Glutamatergic neuron (in vitro differentiated cells): ENCODE results near the gene DAPK1. TPM values are rescaled to one million over a fixed set of nuclear protein-coding genes. Genes with fewer than 3 reads are reported as not detected.

Experiments used
- DNase-seq: peaks from one replicate; pipeline ENCODE4 v3.0.0; 2022
- H3K27ac Mint-ChIP-seq: one replicate; pipeline ENCODE4 v1.8.0; 2020; ENCODE audit warnings: mild to moderate bottlenecking, mixed read lengths, inconsistent platforms; ENCODE audit not compliant: unreplicated experiment
- H3K27me3 Mint-ChIP-seq: one replicate; pipeline ENCODE4 v1.8.0; 2020; ENCODE audit warnings: mild to moderate bottlenecking, moderate library complexity, mixed read lengths, inconsistent platforms; ENCODE audit not compliant: unreplicated experiment
- H3K36me3 Mint-ChIP-seq: one replicate; pipeline ENCODE4 v1.8.0; 2020; ENCODE audit warnings: mild to moderate bottlenecking, mixed read lengths, inconsistent platforms; ENCODE audit not compliant: unreplicated experiment
- H3K4me1 Mint-ChIP-seq: one replicate; pipeline ENCODE4 v1.8.0; 2020; ENCODE audit warnings: mild to moderate bottlenecking, low read depth, mixed read lengths, inconsistent platforms; ENCODE audit not compliant: unreplicated experiment
- H3K4me3 Mint-ChIP-seq: one replicate; pipeline ENCODE4 v1.8.0; 2020; ENCODE audit warnings: mild to moderate bottlenecking, mixed read lengths, inconsistent platforms; ENCODE audit not compliant: unreplicated experiment
- H3K9me3 Mint-ChIP-seq: one replicate; pipeline ENCODE4 v1.8.0; 2020; ENCODE audit warnings: mild to moderate bottlenecking, moderate library complexity, mixed read lengths, inconsistent platforms; ENCODE audit not compliant: unreplicated experiment
- CTCF ChIP-seq: fragments of 200-600 bp; sonication (generic); IDR thresholded peaks from one replicate; pipeline ENCODE4 v1.5.0; 2021; ENCODE audit not compliant: partially characterized antibody, unreplicated experiment
- total RNA-seq: library from RNA; stranded (reverse); fragmentation: NEBNext Ultra II Directional; extraction: Animal tissue kit (Norgen Biotek cat#: 25700); gene quantifications from one replicate; pipeline ENCODE4 v1.2.1, GENCODE V29; 2021; ENCODE audit not compliant: unreplicated experiment

Gene DAPK1
- total RNA-seq, 1 donor from 2014 or later, result 384 TPM

GRCh38 chr9:87503927-87504326, 6.3 kb downstream of the DAPK1 start:
- peak overlapping the region; percentile 24 for H3K27ac Mint-ChIP-seq
- no peak for DNase-seq
- peaks cover 5% of the 10 kb centered on the region for H3K9me3 Mint-ChIP-seq
- H3K36me3 Mint-ChIP-seq, result peaks cover 6% of the 10 kb centered on the region
- TF ChIP-seq CTCF, result no peak
- peak overlapping the region; percentile 80 for H3K4me3 Mint-ChIP-seq
- peaks cover 43% of the 10 kb centered on the region for H3K4me1 Mint-ChIP-seq
- H3K27me3 Mint-ChIP-seq, result peaks cover 9% of the 10 kb centered on the region

DNA sequence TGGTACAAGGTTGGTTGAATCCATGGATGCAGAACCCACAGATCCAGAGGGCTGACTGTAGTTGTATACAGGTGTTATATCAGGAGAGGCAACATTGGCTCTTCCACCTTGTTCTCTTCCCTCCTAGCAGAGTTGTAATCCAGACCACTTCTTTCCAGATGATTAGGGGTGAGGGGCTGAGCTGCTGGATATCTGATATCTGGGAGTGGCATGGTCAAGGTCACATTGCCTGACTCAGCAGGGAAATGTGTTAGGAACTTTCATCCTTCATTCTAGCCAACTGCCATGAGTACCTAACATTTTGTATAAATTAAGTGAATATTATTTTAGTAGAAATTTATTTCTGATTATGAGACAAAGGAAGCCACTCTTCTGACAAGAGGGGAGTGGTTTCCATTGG, 7.3 kb downstream of the DAPK1 start:
- peaks cover 6% of the 10 kb centered on the region for H3K36me3 Mint-ChIP-seq
- H3K9me3 Mint-ChIP-seq, result no peaks in the 10 kb centered on the region
- DNase-seq, result no peak
- no peak for TF ChIP-seq CTCF
- no peak overlapping the region for H3K27ac Mint-ChIP-seq
- peak overlapping the region; percentile 40 for H3K4me3 Mint-ChIP-seq
- H3K4me1 Mint-ChIP-seq, result peaks cover 44% of the 10 kb centered on the region
- peaks cover 6% of the 10 kb centered on the region for H3K27me3 Mint-ChIP-seq

DNA sequence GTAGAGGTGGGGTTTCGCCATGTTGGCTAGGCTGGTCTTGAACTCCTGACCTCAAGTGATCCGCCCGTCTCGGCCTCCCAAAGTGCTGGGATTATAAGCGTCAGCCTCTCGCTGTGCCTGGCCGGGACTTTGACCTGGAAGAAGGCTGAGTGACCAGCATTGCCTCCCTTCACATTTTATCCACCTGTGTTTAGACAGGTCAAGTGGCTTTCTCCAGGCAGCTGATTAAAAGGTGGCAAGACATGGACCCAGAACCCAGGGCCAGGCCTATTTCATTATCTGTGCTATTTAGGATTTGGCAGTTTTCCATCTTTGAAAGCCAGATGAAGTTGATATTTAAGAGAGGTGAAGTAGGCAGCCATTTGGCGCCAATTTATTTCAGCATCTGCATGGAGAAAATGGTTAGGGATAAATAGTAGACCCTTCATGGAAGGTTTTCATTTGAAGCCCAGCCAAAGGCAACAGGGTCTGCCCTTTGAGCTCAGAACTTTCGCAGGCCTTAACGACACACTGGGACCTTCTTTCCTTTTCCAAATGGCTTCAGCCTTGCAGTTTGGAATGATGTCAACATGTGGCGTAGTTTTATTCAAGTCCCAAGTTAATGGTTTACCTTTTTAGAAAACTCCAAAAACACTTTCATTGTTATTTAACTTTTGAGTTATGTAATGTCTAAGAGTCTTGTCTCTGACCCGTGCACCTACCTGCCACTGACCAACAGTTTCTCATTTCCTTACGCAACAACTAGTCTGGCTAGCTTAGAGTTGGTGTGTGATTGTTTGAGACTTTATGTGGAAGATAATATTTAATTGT, 8.4 kb downstream of the DAPK1 start:
- peaks cover 2% of the 10 kb centered on the region for H3K27me3 Mint-ChIP-seq
- no peak for DNase-seq
- no peak overlapping the region for H3K4me3 Mint-ChIP-seq
- TF ChIP-seq CTCF, result no peak
- peaks cover 9% of the 10 kb centered on the region for H3K36me3 Mint-ChIP-seq
- peaks cover 4% of the 10 kb centered on the region for H3K9me3 Mint-ChIP-seq
- no peak overlapping the region for H3K27ac Mint-ChIP-seq
- H3K4me1 Mint-ChIP-seq, result peaks cover 45% of the 10 kb centered on the region

DNA sequence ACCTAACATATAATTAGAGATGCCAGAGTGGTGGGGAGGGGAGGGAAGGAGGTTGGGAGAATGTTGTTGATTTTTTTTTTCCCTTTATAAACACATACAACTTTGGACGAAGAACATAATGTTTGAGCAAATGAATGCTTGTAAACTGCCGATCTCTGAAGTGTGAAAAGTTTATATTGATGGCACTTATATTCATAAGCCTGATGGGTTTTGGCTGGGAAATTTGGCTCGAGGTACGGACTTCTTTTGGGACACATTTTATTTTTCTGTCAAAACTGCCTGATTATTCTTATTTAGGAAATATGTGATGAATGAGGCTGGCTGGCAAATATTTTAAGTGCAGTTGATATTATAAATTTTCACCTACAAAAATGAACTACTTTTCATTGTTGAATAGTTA, 9.9 kb downstream of the DAPK1 start:
- peaks cover 5% of the 10 kb centered on the region for H3K9me3 Mint-ChIP-seq
- no peak for TF ChIP-seq CTCF
- H3K27me3 Mint-ChIP-seq, result peaks cover 2% of the 10 kb centered on the region
- peaks cover 41% of the 10 kb centered on the region for H3K4me1 Mint-ChIP-seq
- H3K4me3 Mint-ChIP-seq, result no peak overlapping the region
- DNase-seq, result no peak
- no peak overlapping the region for H3K27ac Mint-ChIP-seq
- peaks cover 13% of the 10 kb centered on the region for H3K36me3 Mint-ChIP-seq

DNA sequence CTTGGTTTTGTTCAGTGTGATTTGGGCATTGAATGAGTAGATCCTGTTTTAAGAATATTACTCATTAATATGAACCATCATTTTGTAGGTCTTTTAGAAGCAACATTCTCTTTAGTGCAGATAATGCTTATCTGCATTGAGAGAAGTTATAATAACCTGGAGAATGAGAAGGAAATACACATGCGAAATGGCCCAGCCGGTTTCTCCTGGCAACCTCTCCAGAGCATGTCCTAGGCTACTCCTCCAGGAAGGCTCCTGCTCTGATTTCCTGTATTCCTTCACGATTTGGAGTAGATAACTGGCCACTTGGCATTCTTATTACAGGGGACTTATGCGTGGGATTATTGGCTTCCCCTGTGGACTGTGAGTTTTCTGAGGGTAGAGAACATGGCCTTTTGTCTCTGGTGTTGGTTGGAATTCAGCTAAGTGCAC, 12.6 kb downstream of the DAPK1 start:
- Mint-ChIP-seq H3K27me3 (peaks cover 5% of the 10 kb centered on the region), H3K9me3 (peaks cover 9% of the 10 kb centered on the region), H3K4me1 (peaks cover 50% of the 10 kb centered on the region), H3K27ac (no peak overlapping the region), H3K36me3 (peaks cover 18% of the 10 kb centered on the region), H3K4me3 (no peak overlapping the region)
- no peak for DNase-seq
- no peak for TF ChIP-seq CTCF
